A673 (cell line): Measurements from ENCODE around the gene TMEM240. TPM values are rescaled to one million over a fixed set of nuclear protein-coding genes. Genes with fewer than 3 reads are reported as not detected.
"Not testable (repeated sequence)": the region's sequence is repeated elsewhere in the genome, so short reads cannot be mapped to it uniquely, and the experiment has no call there.

Experiments
- BruUV-seq: library from RNA; stranded (reverse); fragments of 400-500 nt; replicated peaks from 2 replicates; lab custom pipeline; 2021; lab: Mats Ljungman, UMichigan
- CTCF ChIA-PET: fragments of 300-600 bp; sonication (Branson Sonifier 250); formaldehyde crosslinking; loops from one replicate; lab custom pipeline; 2022; ENCODE audit warnings: antibody characterized with exemption; lab: Charles Lee
- POLR2A ChIA-PET: fragments of 300-600 bp; sonication (Branson Sonifier 250); formaldehyde crosslinking; loops from one replicate; lab custom pipeline; 2022; ENCODE audit warnings: antibody characterized with exemption; ENCODE audit not compliant: low non-redundant PET; lab: Charles Lee
- DNase-seq: peaks from one replicate; pipeline ENCODE4 v3.0.0-alpha.2; 2015; ENCODE audit warnings: low spot score
- H3K27ac ChIP-seq: fragments of 200-600 bp; sonication (generic); 2 replicates; pipeline ENCODE4 v1.5.1; 2016; ENCODE audit warnings: mixed run types, low read depth, mild to moderate bottlenecking, mixed read lengths, antibody characterized with exemption, low read length; ENCODE audit not compliant: poor library complexity, severe bottlenecking
- H3K27me3 ChIP-seq: fragments of 200-600 bp; sonication (generic); replicated peaks from 2 replicates; pipeline ENCODE4 v1.6.1; 2017; ENCODE audit warnings: mixed run types, low read depth, mild to moderate bottlenecking, mixed read lengths, antibody characterized with exemption, low read length; ENCODE audit not compliant: insufficient read depth, poor library complexity
- H3K36me3 ChIP-seq: fragments of 200-600 bp; sonication (generic); 2 replicates; pipeline ENCODE4 v1.6.1; 2016; ENCODE audit warnings: mixed run types, mild to moderate bottlenecking, mixed read lengths, antibody characterized with exemption, low read length; ENCODE audit not compliant: insufficient read depth, poor library complexity, severe bottlenecking
- H3K4me1 ChIP-seq: fragments of 200-600 bp; sonication (generic); 2 replicates; pipeline ENCODE4 v1.6.1; 2017; ENCODE audit warnings: mixed run types, mild to moderate bottlenecking, mixed read lengths, antibody characterized with exemption, low read length; ENCODE audit not compliant: insufficient read depth, poor library complexity, severe bottlenecking
- H3K4me3 ChIP-seq: fragments of 200-600 bp; sonication (generic); 2 replicates; pipeline ENCODE4 v1.5.1; 2016; ENCODE audit warnings: low read depth, mixed run types, mild to moderate bottlenecking, mixed read lengths, low read length; ENCODE audit not compliant: poor library complexity, severe bottlenecking
- H3K9me3 ChIP-seq: fragments of 200-600 bp; sonication (generic); 2 replicates; pipeline ENCODE4 v1.6.1; 2016; ENCODE audit warnings: mixed run types, low read depth, mild to moderate bottlenecking, mixed read lengths, antibody characterized with exemption, low read length; ENCODE audit not compliant: poor library complexity, severe bottlenecking
- CTCF ChIP-seq: fragments of 300-800, 200-600 bp; sonication (generic); conservative IDR thresholded peaks from 2 replicates; pipeline ENCODE4 v1.5.1; 2017; ENCODE audit warnings: low read depth, mild to moderate bottlenecking, antibody characterized with exemption, low read length, moderate library complexity, mixed read lengths
- EZH2 ChIP-seq: fragments of 200-600 bp; sonication (generic); IDR thresholded peaks from 2 replicates; pipeline ENCODE4 v1.6.1; 2017; ENCODE audit warnings: borderline replicate concordance, low read depth, mild to moderate bottlenecking, mixed read lengths, antibody characterized with exemption, low read length; ENCODE audit not compliant: poor library complexity, severe bottlenecking
- intact Hi-C: fragments of 100-400 bp; cut with micrococcal nuclease; formaldehyde crosslinking; loops from one replicate; pipeline ENCODE4 v1.10.0; 2022; ENCODE audit not compliant: unreplicated experiment
- total RNA-seq: library from RNA; stranded (reverse); gene quantifications from 2 replicates; pipeline ENCODE4 v1.2.3, GENCODE V29; 2021

The TMEM240 gene
- total RNA-seq, 1 experiment from 2014 or later = 6.8 TPM

DNA sequence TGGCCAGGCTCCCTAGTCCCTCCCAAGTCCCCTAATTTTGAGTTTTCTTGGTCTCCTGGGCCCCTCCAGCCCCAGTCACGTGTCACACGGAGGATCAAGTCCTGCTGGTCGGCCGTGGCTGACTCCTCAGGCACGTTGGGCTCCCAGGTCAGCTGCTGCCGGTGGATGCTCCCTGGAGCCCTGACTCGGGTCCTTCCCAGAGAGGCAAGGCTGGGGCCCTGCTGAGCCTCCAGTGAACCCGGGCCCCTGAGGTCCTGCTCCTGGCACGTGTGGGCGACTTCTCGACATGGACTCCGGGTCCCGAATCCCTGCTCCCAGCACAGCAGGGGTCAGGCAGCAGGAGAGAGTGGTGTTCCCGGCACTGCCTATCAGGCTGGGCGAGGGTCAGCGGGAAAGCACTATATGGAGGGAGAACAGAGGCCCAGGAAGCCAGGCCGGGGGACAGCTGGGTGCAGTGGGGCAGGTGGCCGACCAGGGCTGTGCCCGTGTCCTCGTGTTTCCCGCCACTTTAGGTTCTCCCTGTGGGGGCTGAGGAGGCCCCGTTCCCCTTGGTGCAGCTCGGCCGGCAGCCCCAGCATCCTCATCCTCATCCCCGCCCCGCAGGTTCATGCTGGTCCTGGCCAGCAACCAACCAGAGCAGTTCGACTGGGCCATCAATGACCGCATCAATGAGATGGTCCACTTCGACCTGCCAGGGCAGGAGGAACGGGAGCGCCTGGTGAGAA, 13.2 kb downstream of the TMEM240 start:
- Histone ChIP-seq H3K9me3 (no peaks in the 10 kb centered on the region), H3K27ac (no peak overlapping the region), H3K4me1 (no peaks in the 10 kb centered on the region), H3K27me3 (no peaks in the 10 kb centered on the region), H3K36me3 (peaks cover 27% of the 10 kb centered on the region), H3K4me3 (no peak overlapping the region)
- no peak for DNase-seq
- BruUV-seq = no TSS peak
- ChIA-PET POLR2A (no interaction called here), CTCF (no interaction called here)
- TF ChIP-seq CTCF (no peak), EZH2 (no peak)
- intact Hi-C loops = no loop called here

- H3K27ac ChIP-seq, intact Hi-C loops, H3K4me1 ChIP-seq, BruUV-seq, CTCF ChIA-PET, DNase-seq, H3K4me3 ChIP-seq, POLR2A ChIA-PET, H3K27me3 ChIP-seq, H3K9me3 ChIP-seq: not testable (repeated sequence)
- peaks cover 24% of the 10 kb centered on the region for H3K36me3 ChIP-seq
Observed at GRCh38 chr1:1526476-1526875, 13.9 kb downstream of the TMEM240 start.

DNA sequence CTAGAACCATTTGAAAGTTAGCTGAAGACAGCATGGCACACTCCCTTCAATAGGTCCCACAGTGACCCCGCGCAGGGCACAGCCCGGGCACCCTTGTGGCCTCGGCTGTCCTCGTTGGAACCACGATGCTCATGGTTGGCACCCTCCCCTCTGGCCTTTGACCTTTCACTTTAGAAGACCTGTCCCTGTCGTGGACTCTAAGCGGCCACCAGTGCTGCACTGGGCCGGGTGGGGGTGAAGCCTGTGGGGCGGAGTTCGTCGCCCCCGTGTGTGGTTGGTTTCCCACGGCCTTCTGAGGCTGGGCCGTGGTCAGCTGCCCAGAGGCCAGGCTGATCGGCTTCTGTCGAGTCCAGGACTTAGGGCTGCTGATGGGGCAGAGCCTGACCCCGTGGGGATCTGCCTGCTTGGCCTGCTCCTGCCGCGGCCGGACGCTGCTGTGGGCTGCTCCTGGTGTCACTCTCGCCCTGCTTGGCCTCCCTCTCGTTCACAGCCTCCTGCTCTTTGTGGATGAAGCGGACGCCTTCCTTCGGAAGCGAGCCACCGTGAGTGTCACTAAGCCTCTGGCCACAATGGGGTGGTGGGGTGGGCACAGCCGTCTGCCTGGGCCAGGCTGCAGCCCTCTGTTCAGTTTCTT, 15.6 kb downstream of the TMEM240 start:
- H3K27ac ChIP-seq, CTCF ChIA-PET, H3K27me3 ChIP-seq, DNase-seq, H3K9me3 ChIP-seq, POLR2A ChIA-PET, BruUV-seq, H3K4me3 ChIP-seq, intact Hi-C loops, H3K4me1 ChIP-seq: not testable (repeated sequence)
- peaks cover 20% of the 10 kb centered on the region for H3K36me3 ChIP-seq

- H3K36me3 ChIP-seq, H3K9me3 ChIP-seq, H3K27me3 ChIP-seq, BruUV-seq, intact Hi-C loops, POLR2A ChIA-PET, CTCF ChIA-PET, H3K4me1 ChIP-seq, H3K27ac ChIP-seq, DNase-seq, H3K4me3 ChIP-seq: not testable (repeated sequence)
Observed at GRCh38 chr1:1523651-1524050, 16.8 kb downstream of the TMEM240 start.

DNA sequence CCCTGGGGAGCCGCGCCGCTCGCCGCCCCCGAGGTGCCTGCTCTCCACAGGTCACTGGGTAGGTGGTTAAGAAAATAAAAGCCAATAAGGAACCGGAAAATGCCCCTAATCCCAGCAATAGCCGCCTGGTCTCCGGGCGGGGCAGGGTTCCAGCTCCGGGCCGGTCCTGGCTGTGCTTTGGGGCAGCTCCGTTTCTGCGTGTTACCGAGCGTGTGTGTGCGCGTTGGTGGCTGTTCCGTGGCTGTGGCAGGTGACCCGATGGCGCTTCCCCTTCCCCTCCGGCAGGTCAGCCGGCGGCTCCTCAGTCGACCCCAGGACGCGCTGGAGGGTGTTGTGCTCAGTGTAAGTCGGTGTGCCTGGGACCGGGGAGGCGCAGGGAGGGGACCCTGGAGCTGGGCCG, 17.2 kb downstream of the TMEM240 start:
- H3K36me3 ChIP-seq = peaks cover 11% of the 10 kb centered on the region
- H3K4me1 ChIP-seq, CTCF ChIA-PET, H3K9me3 ChIP-seq, BruUV-seq, POLR2A ChIA-PET, DNase-seq, H3K27ac ChIP-seq, H3K27me3 ChIP-seq, intact Hi-C loops, H3K4me3 ChIP-seq: not testable (repeated sequence)

GRCh38 chr1:1522536-1522935, 17.9 kb downstream of the TMEM240 start:
- peaks cover 13% of the 10 kb centered on the region for H3K36me3 ChIP-seq
- H3K9me3 ChIP-seq, BruUV-seq, H3K27me3 ChIP-seq, intact Hi-C loops, H3K27ac ChIP-seq, H3K4me1 ChIP-seq, POLR2A ChIA-PET, CTCF ChIA-PET, H3K4me3 ChIP-seq, DNase-seq: not testable (repeated sequence)
